NCI-H1105 (cell line): ENCODE results near the gene COLQ.

ENCODE experiments used
- DNase-seq: peaks from one replicate; lab custom pipeline; 2025; lab: John Stamatoyannopoulos, UW

COLQ gene

GRCh38 chr3:15520185-15520584, 1.3 kb downstream of the COLQ start:
- no peak for DNase-seq

- DNase-seq, result no peak
Observed at GRCh38 chr3:15519096-15519495, 2.4 kb downstream of the COLQ start.

GRCh38 chr3:15514663-15515340, 6.7 kb downstream of the COLQ start:
- DNase-seq, result no peak

- DNase-seq, result no peak
Observed at GRCh38 chr3:15513810-15514662, 7.5 kb downstream of the COLQ start.

- no peak for DNase-seq
Observed at GRCh38 chr3:15513116-15513515, 8.4 kb downstream of the COLQ start.

- DNase-seq, result peak; percentile 85
Observed at GRCh38 chr3:15512166-15512565, 9.3 kb downstream of the COLQ start.

GRCh38 chr3:15511156-15511555, 10.3 kb downstream of the COLQ start:
- no peak for DNase-seq

GRCh38 chr3:15510493-15510892, 11.0 kb downstream of the COLQ start:
- DNase-seq, result no peak

GRCh38 chr3:15506571-15506970, 14.9 kb downstream of the COLQ start:
- DNase-seq, result no peak

GRCh38 chr3:15505479-15506165, 15.9 kb downstream of the COLQ start:
- no peak for DNase-seq

- DNase-seq, result no peak
Observed at GRCh38 chr3:15502616-15503015, 18.9 kb downstream of the COLQ start.

GRCh38 chr3:15501126-15501525, 20.4 kb downstream of the COLQ start:
- peak; percentile 35 for DNase-seq

- DNase-seq, result no peak
Observed at GRCh38 chr3:15500107-15500724, 21.3 kb downstream of the COLQ start.

GRCh38 chr3:15499536-15499935, 22.0 kb downstream of the COLQ start:
- no peak for DNase-seq

GRCh38 chr3:15498431-15499214, 22.9 kb downstream of the COLQ start:
- DNase-seq, result no peak

GRCh38 chr3:15497964-15498363, 23.5 kb downstream of the COLQ start:
- DNase-seq, result no peak

- no peak for DNase-seq
Observed at GRCh38 chr3:15496341-15496664, 25.2 kb downstream of the COLQ start.

- no peak for DNase-seq
Observed at GRCh38 chr3:15495461-15496340, 25.8 kb downstream of the COLQ start.

GRCh38 chr3:15493436-15493835, 28.1 kb downstream of the COLQ start:
- no peak for DNase-seq

GRCh38 chr3:15492847-15493360, 28.6 kb downstream of the COLQ start:
- DNase-seq, result no peak

GRCh38 chr3:15491143-15491542, 30.4 kb downstream of the COLQ start:
- DNase-seq, result no peak
